Hepatocyte (in vitro differentiated cells): ENCODE measurements around the gene RAB4A.

Experiments used
- EZH2 ChIP-seq: fragments of 200-600 bp; sonication (generic); IDR thresholded peaks from 2 replicates; pipeline ENCODE4 v1.6.1; 2016; ENCODE audit warnings: antibody characterized with exemption, mild to moderate bottlenecking, borderline replicate concordance
- EZH2phosphoT487 ChIP-seq: fragments of 200-600 bp; sonication (generic); IDR thresholded peaks from one replicate; pipeline ENCODE4 v1.6.1; 2018; ENCODE audit warnings: antibody characterized with exemption, mild to moderate bottlenecking, low read depth, moderate library complexity; ENCODE audit not compliant: unreplicated experiment, severe bottlenecking
- TF ChIP-seq, protein P1 (sequence below): fragments of 200-600 bp; sonication (generic); IDR thresholded peaks from 2 replicates; pipeline ENCODE4 v1.5.1; 2016; ENCODE audit warnings: antibody characterized with exemption, mild to moderate bottlenecking; ENCODE audit not compliant: poor library complexity

- TF ChIP-seq, protein P1, sequence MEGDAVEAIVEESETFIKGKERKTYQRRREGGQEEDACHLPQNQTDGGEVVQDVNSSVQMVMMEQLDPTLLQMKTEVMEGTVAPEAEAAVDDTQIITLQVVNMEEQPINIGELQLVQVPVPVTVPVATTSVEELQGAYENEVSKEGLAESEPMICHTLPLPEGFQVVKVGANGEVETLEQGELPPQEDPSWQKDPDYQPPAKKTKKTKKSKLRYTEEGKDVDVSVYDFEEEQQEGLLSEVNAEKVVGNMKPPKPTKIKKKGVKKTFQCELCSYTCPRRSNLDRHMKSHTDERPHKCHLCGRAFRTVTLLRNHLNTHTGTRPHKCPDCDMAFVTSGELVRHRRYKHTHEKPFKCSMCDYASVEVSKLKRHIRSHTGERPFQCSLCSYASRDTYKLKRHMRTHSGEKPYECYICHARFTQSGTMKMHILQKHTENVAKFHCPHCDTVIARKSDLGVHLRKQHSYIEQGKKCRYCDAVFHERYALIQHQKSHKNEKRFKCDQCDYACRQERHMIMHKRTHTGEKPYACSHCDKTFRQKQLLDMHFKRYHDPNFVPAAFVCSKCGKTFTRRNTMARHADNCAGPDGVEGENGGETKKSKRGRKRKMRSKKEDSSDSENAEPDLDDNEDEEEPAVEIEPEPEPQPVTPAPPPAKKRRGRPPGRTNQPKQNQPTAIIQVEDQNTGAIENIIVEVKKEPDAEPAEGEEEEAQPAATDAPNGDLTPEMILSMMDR, result no peak
- TF ChIP-seq EZH2phosphoT487 (no peak), EZH2 (no peak)
Measured at GRCh38 chr1:229222081-229222480, 48.8 kb upstream of the RAB4A start.
